K562 treated with DMSO at 1 percent for 4 hours (cell line): ENCODE results near the gene TOMM5. TPM values are rescaled to one million over a fixed set of nuclear protein-coding genes. Genes with fewer than 3 reads are reported as not detected.

Experiments used
- total RNA-seq: library from RNA; unstranded; fragments of 300-600 nt; gene quantifications from 2 replicates; pipeline ENCODE4 v1.2.3, GENCODE V29; 2022; ENCODE audit not compliant: insufficient read depth

TOMM5 gene
- 131 and 135 TPM in 2 replicates for total RNA-seq

GRCh38 chr9:37592108-37592951 is at the start of gene TOMM5:
TSS of gene TOMM5 (minus strand) at chr9:37592597. CDS start at chr9:37592532, 65 bp downstream.

GRCh38 chr9:37575921-37576721 is 16.3 kb downstream of the TOMM5 start, which contains the start of gene FBXO10:
TSS of gene FBXO10 (minus strand) at chr9:37576380. CDS start at chr9:37541768, 34,612 bp downstream.

Other genes starting within 250 kb of the TOMM5 start
- gene GRHPR, start 169.9 kb downstream of the TOMM5 start, total RNA-seq, result 172 and 209 TPM in 2 replicates
- gene ZBTB5, start 127.1 kb downstream of the TOMM5 start, total RNA-seq, result 17.5 and 21.2 TPM in 2 replicates
- 30.2 and 32.6 TPM in 2 replicates for gene POLR1E, start 106.6 kb downstream of the TOMM5 start, total RNA-seq
- gene FBXO10, start 16.2 kb downstream of the TOMM5 start, total RNA-seq, result 17.4 and 22.0 TPM in 2 replicates
- not detected in 2 replicates for gene FRMPD1, start 58.4 kb upstream of the TOMM5 start, total RNA-seq
- gene TRMT10B, start 161.2 kb upstream of the TOMM5 start, total RNA-seq, result 6.3 and 6.4 TPM in 2 replicates
- gene EXOSC3, start 192.5 kb upstream of the TOMM5 start, total RNA-seq, result 17.9 and 48.4 TPM in 2 replicates
- 18.9 and 19.3 TPM in 2 replicates for gene DCAF10, start 208.2 kb upstream of the TOMM5 start, total RNA-seq